ENCODE measurements around the gene GMPS. TPM values are rescaled to one million over a fixed set of nuclear protein-coding genes. Genes with fewer than 3 reads are reported as not detected.
"Not testable (repeated sequence)": the region's sequence is repeated elsewhere in the genome, so short reads cannot be mapped to it uniquely, and the experiment has no call there.

Gene GMPS
- total RNA-seq, 1 donor from 2014 or later = 82.3 TPM

- Mint-ChIP-seq H3K36me3 (ENCODE audit: unreplicated experiment) (no peaks in the 10 kb centered on the region), H3K27ac (ENCODE audit: unreplicated experiment) (no peak overlapping the region), H3K9me3 (ENCODE audit: unreplicated experiment) (peaks cover 2% of the 10 kb centered on the region), H3K27me3 (ENCODE audit: unreplicated experiment) (peaks cover 5% of the 10 kb centered on the region), H3K4me3 (ENCODE audit: unreplicated experiment) (no peak overlapping the region), H3K4me1 (ENCODE audit: low read depth, unreplicated experiment) (no peaks in the 10 kb centered on the region)
- DNase-seq = no peak
- no peak for TF ChIP-seq CTCF (IDR thresholded peaks at IDR 0.05; ENCODE audit: partially characterized antibody, unreplicated experiment)
Measured at GRCh38 chr3:155859859-155860258, 10.6 kb upstream of the GMPS start.

- H3K27ac Mint-ChIP-seq (ENCODE audit: unreplicated experiment); H3K4me1 Mint-ChIP-seq (ENCODE audit: low read depth, unreplicated experiment); H3K9me3 Mint-ChIP-seq (ENCODE audit: unreplicated experiment); DNase-seq; H3K27me3 Mint-ChIP-seq (ENCODE audit: unreplicated experiment); H3K4me3 Mint-ChIP-seq (ENCODE audit: unreplicated experiment); H3K36me3 Mint-ChIP-seq (ENCODE audit: unreplicated experiment): not testable (repeated sequence)
Measured at GRCh38 chr3:155860424-155860823, 10.0 kb upstream of the GMPS start.

- no peak for DNase-seq
- Mint-ChIP-seq H3K36me3 (ENCODE audit: unreplicated experiment) (no peaks in the 10 kb centered on the region), H3K27ac (ENCODE audit: unreplicated experiment) (no peak overlapping the region), H3K4me3 (ENCODE audit: unreplicated experiment) (no peak overlapping the region), H3K27me3 (ENCODE audit: unreplicated experiment) (peaks cover 3% of the 10 kb centered on the region), H3K4me1 (ENCODE audit: low read depth, unreplicated experiment) (no peaks in the 10 kb centered on the region), H3K9me3 (ENCODE audit: unreplicated experiment) (no peaks in the 10 kb centered on the region)
- no peak for TF ChIP-seq CTCF (IDR thresholded peaks at IDR 0.05; ENCODE audit: partially characterized antibody, unreplicated experiment)
Measured at GRCh38 chr3:155861476-155862183, 8.8 kb upstream of the GMPS start.

GRCh38 chr3:155862290-155862982 lies 8.0 kb upstream of the GMPS start:
- DNase-seq; H3K9me3 Mint-ChIP-seq (ENCODE audit: unreplicated experiment); H3K27ac Mint-ChIP-seq (ENCODE audit: unreplicated experiment); H3K36me3 Mint-ChIP-seq (ENCODE audit: unreplicated experiment); H3K27me3 Mint-ChIP-seq (ENCODE audit: unreplicated experiment); H3K4me3 Mint-ChIP-seq (ENCODE audit: unreplicated experiment); H3K4me1 Mint-ChIP-seq (ENCODE audit: low read depth, unreplicated experiment): not testable (repeated sequence)

- no peaks in the 10 kb centered on the region for H3K9me3 Mint-ChIP-seq (ENCODE audit: unreplicated experiment)
- TF ChIP-seq CTCF (IDR thresholded peaks at IDR 0.05; ENCODE audit: partially characterized antibody, unreplicated experiment) = no peak
Measured at GRCh38 chr3:155863072-155863784, 7.2 kb upstream of the GMPS start.

More at GRCh38 chr3:155863072-155863784, 7.2 kb upstream of the GMPS start:
- no peak overlapping the region for H3K27ac Mint-ChIP-seq (ENCODE audit: unreplicated experiment)
- no peak overlapping the region for H3K4me3 Mint-ChIP-seq (ENCODE audit: unreplicated experiment)
- no peaks in the 10 kb centered on the region for H3K4me1 Mint-ChIP-seq (ENCODE audit: low read depth, unreplicated experiment)
- no peak for DNase-seq
- H3K36me3 Mint-ChIP-seq (ENCODE audit: unreplicated experiment) = no peaks in the 10 kb centered on the region
- H3K27me3 Mint-ChIP-seq (ENCODE audit: unreplicated experiment) = peaks cover 3% of the 10 kb centered on the region

All from glutamatergic neuron (in vitro differentiated cells).